Measurements from ENCODE around the gene RAB20. TPM values are rescaled to one million over a fixed set of nuclear protein-coding genes. Genes with fewer than 3 reads are reported as not detected.

RAB20 gene
- total RNA-seq, 1 donor: 4.7 TPM

DNA sequence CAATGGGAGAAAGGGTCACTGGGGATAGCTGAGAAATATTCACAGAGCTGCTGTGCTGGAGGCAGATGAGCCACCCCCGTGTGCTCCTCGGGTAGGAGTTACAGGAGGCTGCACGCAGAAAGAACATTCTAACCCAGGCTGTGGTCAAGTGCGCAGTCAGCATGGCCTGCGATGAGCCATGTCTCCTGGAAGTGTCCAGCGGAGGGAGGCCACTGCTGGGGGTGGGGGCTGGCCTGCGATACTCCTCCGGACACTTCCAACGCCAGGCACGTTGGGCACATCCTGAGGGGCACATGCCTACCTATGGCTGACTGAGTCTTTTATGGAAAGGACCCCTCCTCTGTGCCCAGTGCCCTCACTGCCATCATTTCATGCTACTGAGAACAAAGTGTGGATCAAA, 55.9 kb downstream of the RAB20 start:
- no peak overlapping the region for H3K4me3 ChIP-seq (ENCODE audit: low read depth, low read length)
- TF ChIP-seq, protein P1, sequence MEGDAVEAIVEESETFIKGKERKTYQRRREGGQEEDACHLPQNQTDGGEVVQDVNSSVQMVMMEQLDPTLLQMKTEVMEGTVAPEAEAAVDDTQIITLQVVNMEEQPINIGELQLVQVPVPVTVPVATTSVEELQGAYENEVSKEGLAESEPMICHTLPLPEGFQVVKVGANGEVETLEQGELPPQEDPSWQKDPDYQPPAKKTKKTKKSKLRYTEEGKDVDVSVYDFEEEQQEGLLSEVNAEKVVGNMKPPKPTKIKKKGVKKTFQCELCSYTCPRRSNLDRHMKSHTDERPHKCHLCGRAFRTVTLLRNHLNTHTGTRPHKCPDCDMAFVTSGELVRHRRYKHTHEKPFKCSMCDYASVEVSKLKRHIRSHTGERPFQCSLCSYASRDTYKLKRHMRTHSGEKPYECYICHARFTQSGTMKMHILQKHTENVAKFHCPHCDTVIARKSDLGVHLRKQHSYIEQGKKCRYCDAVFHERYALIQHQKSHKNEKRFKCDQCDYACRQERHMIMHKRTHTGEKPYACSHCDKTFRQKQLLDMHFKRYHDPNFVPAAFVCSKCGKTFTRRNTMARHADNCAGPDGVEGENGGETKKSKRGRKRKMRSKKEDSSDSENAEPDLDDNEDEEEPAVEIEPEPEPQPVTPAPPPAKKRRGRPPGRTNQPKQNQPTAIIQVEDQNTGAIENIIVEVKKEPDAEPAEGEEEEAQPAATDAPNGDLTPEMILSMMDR (IDR thresholded peaks at IDR 0.05; ENCODE audit: insufficient read depth, low read depth, low read length): no peak
- no peak for DNase-seq (ENCODE audit: low read depth)

DNA sequence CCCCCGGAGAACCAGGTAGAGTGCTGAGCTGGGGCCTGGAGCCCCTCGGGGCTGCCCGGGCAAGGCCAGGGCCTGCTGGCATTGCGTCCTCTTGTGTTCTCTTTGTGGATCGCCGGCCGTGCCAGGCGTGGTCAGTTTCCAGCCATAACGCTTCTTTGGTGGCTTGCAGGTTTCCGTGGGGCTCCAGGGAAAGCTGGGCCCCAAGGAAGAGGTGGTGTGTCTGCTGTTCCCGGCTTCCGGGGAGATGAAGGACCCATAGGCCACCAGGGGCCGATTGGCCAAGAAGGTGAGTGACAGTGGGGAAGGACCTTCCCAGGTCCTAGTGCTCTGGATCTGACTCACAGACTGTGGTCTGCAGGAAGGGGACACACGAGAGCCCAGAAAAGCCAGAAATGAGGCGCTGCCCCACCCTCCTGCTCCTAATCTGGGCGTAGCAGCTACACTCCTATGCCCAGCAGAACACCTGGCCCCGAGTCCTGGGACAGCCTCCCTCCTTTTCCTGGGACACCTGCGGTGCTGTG, 57.5 kb downstream of the RAB20 start:
- no peak overlapping the region for H3K4me3 ChIP-seq (ENCODE audit: low read depth, low read length)
- DNase-seq (ENCODE audit: low read depth): no peak
- TF ChIP-seq, protein P1 (IDR thresholded peaks at IDR 0.05; ENCODE audit: insufficient read depth, low read depth, low read length): no peak

DNA sequence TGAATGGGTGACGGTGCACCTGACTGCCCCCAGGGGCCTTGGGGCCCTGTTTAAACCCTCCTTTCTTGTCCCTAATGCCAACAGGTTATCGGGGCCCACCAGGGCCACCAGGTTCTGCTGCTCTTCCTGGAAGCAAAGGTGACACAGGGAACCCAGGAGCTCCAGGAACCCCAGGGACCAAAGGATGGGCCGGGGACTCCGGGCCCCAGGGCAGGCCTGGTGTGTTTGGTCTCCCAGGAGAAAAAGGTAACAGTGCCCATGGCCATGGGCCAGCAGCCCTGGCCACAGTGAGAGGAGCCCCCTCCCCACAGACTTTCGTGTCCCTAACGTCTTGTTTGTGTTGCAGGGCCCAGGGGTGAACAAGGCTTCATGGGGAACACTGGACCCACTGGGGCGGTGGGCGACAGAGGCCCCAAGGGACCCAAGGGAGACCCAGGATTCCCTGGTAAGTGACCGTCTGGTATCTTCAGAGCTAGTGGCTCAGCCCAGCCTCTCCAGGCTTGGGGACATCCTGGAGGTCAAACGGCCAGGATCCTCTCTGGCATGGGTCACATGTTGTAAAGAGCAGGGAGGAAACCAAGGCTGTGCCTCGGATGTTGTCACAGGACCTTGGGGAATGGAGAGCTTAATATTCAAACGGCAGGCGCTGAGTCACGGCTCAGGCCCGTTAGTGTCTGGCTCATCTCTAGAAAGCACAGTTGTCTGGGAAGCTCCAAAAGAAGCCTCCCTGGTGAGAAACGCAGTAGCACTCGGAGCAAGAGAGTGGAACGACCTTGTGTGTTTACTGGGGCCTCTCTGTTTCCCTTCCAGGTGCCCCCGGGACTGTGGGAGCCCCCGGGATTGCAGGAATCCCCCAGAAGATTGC, 58.3 kb downstream of the RAB20 start:
- TF ChIP-seq, protein P1 (IDR thresholded peaks at IDR 0.05; ENCODE audit: insufficient read depth, low read depth, low read length): no peak
- H3K4me3 ChIP-seq (ENCODE audit: low read depth, low read length): no peak overlapping the region
- peak; percentile 58 for DNase-seq (ENCODE audit: low read depth)

DNA sequence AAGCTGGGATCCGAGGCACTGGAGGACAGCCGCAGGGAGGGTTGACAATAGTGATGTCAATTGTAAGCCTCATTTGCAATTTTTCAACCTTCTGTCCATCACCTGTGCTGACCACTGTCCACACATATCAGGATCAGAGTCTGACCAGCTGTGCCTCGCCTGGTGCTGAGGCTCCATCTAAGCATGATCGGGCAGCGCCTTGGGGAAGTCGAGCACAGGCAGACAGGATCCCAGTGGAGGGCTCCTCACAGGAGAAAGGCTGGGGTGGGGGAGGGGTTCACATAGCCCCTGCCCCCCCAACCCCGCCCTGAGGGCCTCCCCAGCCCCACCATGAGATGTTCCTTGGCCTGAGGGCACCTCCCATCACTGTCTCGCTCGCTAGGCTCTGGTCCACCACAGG, 60.3 kb downstream of the RAB20 start:
- no peak overlapping the region for H3K4me3 ChIP-seq (ENCODE audit: low read depth, low read length)
- TF ChIP-seq, protein P1 (IDR thresholded peaks at IDR 0.05; ENCODE audit: insufficient read depth, low read depth, low read length): no peak
- no peak for DNase-seq (ENCODE audit: low read depth)

DNA sequence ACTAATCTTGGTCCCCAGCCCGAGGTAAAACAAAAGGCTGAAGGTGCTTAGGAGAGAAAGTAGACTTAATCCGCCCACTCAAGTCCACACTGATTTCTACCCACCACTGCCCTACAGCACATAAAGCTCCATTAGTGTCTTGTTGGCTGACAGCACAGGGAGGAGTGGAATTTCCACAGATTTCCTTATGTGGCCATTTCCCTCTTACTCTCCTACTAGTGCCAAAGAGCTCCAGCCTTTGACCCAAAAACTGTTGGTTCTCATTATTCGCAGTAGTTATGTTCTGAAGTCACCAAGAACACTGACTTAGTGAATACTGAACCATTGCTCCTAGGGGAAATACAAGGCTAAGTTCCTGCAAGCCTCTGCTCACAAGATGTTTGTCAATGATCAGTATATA, 61.2 kb downstream of the RAB20 start:
- H3K4me3 ChIP-seq (ENCODE audit: low read depth, low read length): no peak overlapping the region
- TF ChIP-seq, protein P1 (IDR thresholded peaks at IDR 0.05; ENCODE audit: insufficient read depth, low read depth, low read length): no peak
- DNase-seq (ENCODE audit: low read depth): no peak

DNA sequence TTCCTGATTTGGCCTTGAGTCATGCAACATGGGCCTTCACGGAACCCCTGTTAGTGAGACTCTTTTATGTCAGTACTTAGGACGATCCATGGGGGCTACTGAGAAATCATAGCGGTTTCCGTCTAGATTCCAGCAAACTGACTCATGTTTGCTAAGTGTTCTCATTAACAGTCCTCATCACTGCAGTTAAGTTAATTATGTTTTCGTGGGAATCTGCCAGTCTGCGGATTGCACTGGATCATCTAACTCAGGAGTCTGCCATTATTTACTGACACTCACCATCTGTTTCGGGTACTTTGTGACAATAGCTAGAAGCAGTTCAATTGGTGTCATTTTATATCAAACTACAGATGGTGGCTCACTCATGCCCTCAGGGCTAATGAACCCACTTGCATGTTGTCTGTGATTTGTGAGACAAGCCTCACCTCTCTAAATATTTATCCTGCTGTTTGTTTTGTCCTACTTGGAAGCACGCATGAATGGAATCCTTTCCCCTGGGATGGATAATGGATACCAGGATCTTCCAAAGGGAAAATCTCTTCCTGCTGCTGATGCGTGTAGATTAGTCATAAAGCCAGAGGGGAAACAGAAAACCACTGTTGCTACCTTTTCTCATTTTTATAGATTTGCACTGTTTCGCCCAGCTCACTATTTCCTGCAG, 61.8 kb downstream of the RAB20 start:
- peak; percentile 73 for DNase-seq (ENCODE audit: low read depth)
- TF ChIP-seq, protein P1 (IDR thresholded peaks at IDR 0.05; ENCODE audit: insufficient read depth, low read depth, low read length): no peak
- no peak overlapping the region for H3K4me3 ChIP-seq (ENCODE audit: low read depth, low read length)

Measured in fibroblast of villous mesenchyme (primary cell).